MM.1S (cell line): ENCODE data around the gene THTPA.

Experiments used
- DNase-seq: peaks from one replicate; pipeline ENCODE4 v3.0.0-alpha.2; 2015
- H2AFZ ChIP-seq: fragments of 300-600 bp; sonication (generic); 2 replicates; pipeline ENCODE4 v1.6.0; 2016; ENCODE audit warnings: antibody characterized with exemption, low read length
- H3F3A ChIP-seq: fragments of 300-600 bp; sonication (generic); 2 replicates; pipeline ENCODE4 v1.6.1; 2016; ENCODE audit warnings: mild to moderate bottlenecking, antibody characterized with exemption, low read length, moderate library complexity, mixed read lengths; ENCODE audit not compliant: insufficient read depth
- H3K27ac ChIP-seq: fragments of 300-600 bp; sonication (generic); 2 replicates; pipeline ENCODE4 v1.5.1; 2016; ENCODE audit warnings: mild to moderate bottlenecking, low read length
- H3K27me3 ChIP-seq: fragments of 300-600 bp; sonication (generic); replicated peaks from 2 replicates; pipeline ENCODE4 v1.6.0; 2016; ENCODE audit warnings: low read length; ENCODE audit not compliant: insufficient read depth
- H3K36me3 ChIP-seq: fragments of 300-600 bp; sonication (generic); replicated peaks from 2 replicates; pipeline ENCODE4 v1.6.1; 2016; ENCODE audit warnings: mild to moderate bottlenecking, low read length, mixed read lengths; ENCODE audit not compliant: insufficient read depth
- H3K4me1 ChIP-seq: fragments of 300-600 bp; sonication (generic); 2 replicates; pipeline ENCODE4 v1.6.1; 2016; ENCODE audit warnings: low read length, mixed read lengths
- H3K4me2 ChIP-seq: fragments of 300-600 bp; sonication (generic); 2 replicates; pipeline ENCODE4 v1.6.0; 2016; ENCODE audit warnings: low read depth, low read length
- H3K4me3 ChIP-seq: fragments of 300-600 bp; sonication (generic); 2 replicates; pipeline ENCODE4 v1.5.1; 2016; ENCODE audit warnings: low read length, mixed read lengths
- H3K79me2 ChIP-seq: fragments of 300-600 bp; sonication (generic); 2 replicates; pipeline ENCODE4 v1.6.1; 2016; ENCODE audit warnings: mixed run types, low read length, mixed read lengths
- H3K9ac ChIP-seq: fragments of 300-600 bp; sonication (generic); 2 replicates; pipeline ENCODE4 v1.6.1; 2016; ENCODE audit warnings: low read length, mixed read lengths
- H3K9me2 ChIP-seq: fragments of 300-600 bp; sonication (generic); replicated peaks from 2 replicates; pipeline ENCODE4 v1.6.1; 2016; ENCODE audit warnings: mild to moderate bottlenecking, low read length, mixed read lengths; ENCODE audit not compliant: insufficient read depth
- H3K9me3 ChIP-seq: fragments of 300-600 bp; sonication (generic); replicated peaks from 2 replicates; pipeline ENCODE4 v1.6.1; 2016; ENCODE audit warnings: mild to moderate bottlenecking, low read length, mixed read lengths; ENCODE audit not compliant: insufficient read depth
- H4K20me1 ChIP-seq: fragments of 300-600 bp; sonication (generic); 2 replicates; pipeline ENCODE4 v1.6.1; 2016; ENCODE audit warnings: mild to moderate bottlenecking, low read length, moderate library complexity, mixed read lengths; ENCODE audit not compliant: insufficient read depth
- CTCF ChIP-seq: fragments of 300-600 bp; sonication (generic); IDR thresholded peaks from 2 replicates; pipeline ENCODE4 v1.5.1; 2016; ENCODE audit warnings: antibody characterized with exemption, low read length, mixed read lengths
- EZH2 ChIP-seq: fragments of 300-600 bp; sonication (generic); optimal IDR thresholded peaks from 2 replicates; pipeline ENCODE3; 2017; ENCODE audit warnings: low read depth, mild to moderate bottlenecking, antibody characterized with exemption, low read length, mixed read lengths
- EZH2phosphoT487 ChIP-seq: fragments of 300-600 bp; sonication (generic); IDR thresholded peaks from 2 replicates; pipeline ENCODE4 v1.6.1; 2018; ENCODE audit warnings: antibody characterized with exemption, low read length

THTPA gene

GRCh38 chr14:23573384-23574015 is 17.4 kb downstream of the THTPA start:
- no peaks in the 10 kb centered on the region for H3K9me3 ChIP-seq
- no peak overlapping the region for H2AFZ ChIP-seq
- DNase-seq = no peak
- H3K79me2 ChIP-seq = no peaks in the 10 kb centered on the region
- no peak overlapping the region for H3K4me2 ChIP-seq
- H3K9ac ChIP-seq = no peak overlapping the region
- H3K36me3 ChIP-seq = no peaks in the 10 kb centered on the region
- H3K27me3 ChIP-seq = 0 out of 2 replicates have a peak, but pooled peaks cover 3% of the 10 kb centered on the region
- TF ChIP-seq EZH2 (no peak), EZH2phosphoT487 (no peak), CTCF (no peak)
- no peaks in the 10 kb centered on the region for H3K9me2 ChIP-seq
- no peak overlapping the region for H3K27ac ChIP-seq
- no peaks in the 10 kb centered on the region for H4K20me1 ChIP-seq
- no peaks in the 10 kb centered on the region for H3K4me1 ChIP-seq
- no peaks in the 10 kb centered on the region for H3F3A ChIP-seq
- H3K4me3 ChIP-seq = no peak overlapping the region

- Histone ChIP-seq H3K9me3 (no peaks in the 10 kb centered on the region), H4K20me1 (no peaks in the 10 kb centered on the region), H3K27ac (no peak overlapping the region), H3K4me3 (no peak overlapping the region), H2AFZ (no peak overlapping the region), H3K4me1 (no peaks in the 10 kb centered on the region), H3K9ac (no peak overlapping the region), H3K79me2 (no peaks in the 10 kb centered on the region), H3K4me2 (no peak overlapping the region), H3K36me3 (no peaks in the 10 kb centered on the region), H3F3A (no peaks in the 10 kb centered on the region), H3K9me2 (no peaks in the 10 kb centered on the region), H3K27me3 (0 out of 2 replicates have a peak, but pooled peaks cover 8% of the 10 kb centered on the region)
- TF ChIP-seq EZH2 (no peak), EZH2phosphoT487 (no peak), CTCF (no peak)
- no peak for DNase-seq
Measured at GRCh38 chr14:23577004-23577681, 21.1 kb downstream of the THTPA start.

- Histone ChIP-seq H3K79me2 (no peaks in the 10 kb centered on the region), H3K9me2 (no peaks in the 10 kb centered on the region), H3K4me2 (no peak overlapping the region), H3K4me3 (no peak overlapping the region), H3K27me3 (0 out of 2 replicates have a peak, but pooled peaks cover 8% of the 10 kb centered on the region), H4K20me1 (no peaks in the 10 kb centered on the region), H3K9me3 (no peaks in the 10 kb centered on the region), H3F3A (no peaks in the 10 kb centered on the region), H3K9ac (no peak overlapping the region), H3K4me1 (no peaks in the 10 kb centered on the region), H2AFZ (no peak overlapping the region), H3K36me3 (no peaks in the 10 kb centered on the region), H3K27ac (no peak overlapping the region)
- DNase-seq = no peak
- no peak for TF ChIP-seq CTCF
- TF ChIP-seq EZH2phosphoT487 = no peak
- TF ChIP-seq EZH2 = no peak
Measured at GRCh38 chr14:23577710-23578392, 21.8 kb downstream of the THTPA start.
